HEK293 (cell line): ENCODE results near the gene TANGO2.

ENCODE experiments used
- FEZF1 ChIP-seq: fragments of 450-650 bp; formaldehyde crosslinking; IDR thresholded peaks from 2 replicates; pipeline ENCODE4 v1.5.1; 2016; ENCODE audit warnings: missing biosample characterization, missing genetic modification characterization
- PBX3 ChIP-seq: sonication (generic); formaldehyde crosslinking; IDR thresholded peaks from 2 replicates; pipeline ENCODE4 v1.8.1; 2022; ENCODE audit warnings: mild to moderate bottlenecking, moderate library complexity, missing genetic modification reagents
- RBAK ChIP-seq: fragments of 450-650 bp; formaldehyde crosslinking; IDR thresholded peaks from 2 replicates; pipeline ENCODE4 v1.5.1; 2016; ENCODE audit warnings: missing biosample characterization, missing genetic modification characterization
- REPIN1 ChIP-seq: fragments of 450-650 bp; formaldehyde crosslinking; IDR thresholded peaks from 2 replicates; pipeline ENCODE4 v1.5.1; 2017; ENCODE audit warnings: missing biosample characterization, missing genetic modification characterization, low read depth
- SCRT2 ChIP-seq: fragments of 450-650 bp; formaldehyde crosslinking; IDR thresholded peaks from 2 replicates; pipeline ENCODE4 v1.5.1; 2016; ENCODE audit warnings: missing biosample characterization, missing genetic modification characterization
- YY2 ChIP-seq: fragments of 450-650 bp; formaldehyde crosslinking; IDR thresholded peaks from 2 replicates; pipeline ENCODE4 v1.5.1; 2016; ENCODE audit warnings: missing biosample characterization, missing genetic modification characterization
- ZBTB20 ChIP-seq: fragments of 450-650 bp; formaldehyde crosslinking; IDR thresholded peaks from 2 replicates; pipeline ENCODE4 v1.5.1; 2016; ENCODE audit warnings: missing biosample characterization, missing genetic modification characterization
- ZBTB21 ChIP-seq: fragments of 450-650 bp; formaldehyde crosslinking; IDR thresholded peaks from 2 replicates; pipeline ENCODE4 v1.5.1; 2017; ENCODE audit warnings: missing biosample characterization, missing genetic modification characterization
- ZBTB48 ChIP-seq: fragments of 450-650 bp; formaldehyde crosslinking; IDR thresholded peaks from 2 replicates; pipeline ENCODE4 v1.5.1; 2016; ENCODE audit warnings: missing biosample characterization, missing genetic modification characterization
- ZNF114 ChIP-seq: fragments of 450-650 bp; formaldehyde crosslinking; IDR thresholded peaks from 2 replicates; pipeline ENCODE4 v1.5.0; 2017; ENCODE audit warnings: missing biosample characterization, missing genetic modification characterization
- ZNF174 ChIP-seq: fragments of 450-650 bp; formaldehyde crosslinking; IDR thresholded peaks from 2 replicates; pipeline ENCODE4 v1.5.0; 2017; ENCODE audit warnings: missing biosample characterization, mild to moderate bottlenecking, missing genetic modification characterization
- ZNF202 ChIP-seq: fragments of 450-650 bp; formaldehyde crosslinking; IDR thresholded peaks from 2 replicates; pipeline ENCODE4 v1.5.1; 2016; ENCODE audit warnings: missing biosample characterization, missing genetic modification characterization, borderline replicate concordance
- ZNF211 ChIP-seq: fragments of 450-650 bp; formaldehyde crosslinking; IDR thresholded peaks from 2 replicates; pipeline ENCODE4 v1.5.1; 2016; ENCODE audit warnings: low read depth, missing biosample characterization, missing genetic modification characterization
- ZNF223 ChIP-seq: fragments of 450-650 bp; formaldehyde crosslinking; IDR thresholded peaks from 2 replicates; pipeline ENCODE4 v1.5.1; 2016; ENCODE audit warnings: missing biosample characterization, missing genetic modification characterization
- ZNF239 ChIP-seq: fragments of 450-650 bp; formaldehyde crosslinking; IDR thresholded peaks from 2 replicates; pipeline ENCODE4 v1.5.1; 2016; ENCODE audit warnings: missing biosample characterization, missing genetic modification characterization
- ZNF274 ChIP-seq, 2 experiments: fragments of 200-500 bp in 1 of 2; fragments of 450-650 bp in 1 of 2; sonication (Bioruptor generic) in 1 of 2; formaldehyde crosslinking in 1 of 2; IDR thresholded peaks; 2 replicates each; pipeline versions ENCODE4 v1.5.1 to v1.6.1; 2014 to 2016; ENCODE audit warnings: borderline replicate concordance in 1 of 2, inconsistent platforms in 1 of 2, low read length in 1 of 2, missing biosample characterization in 1 of 2, missing genetic modification characterization in 1 of 2
- ZNF280D ChIP-seq: fragments of 450-650 bp; formaldehyde crosslinking; IDR thresholded peaks from 2 replicates; pipeline ENCODE4 v1.5.1; 2016; ENCODE audit warnings: missing biosample characterization, missing genetic modification characterization
- ZNF362 ChIP-seq: fragments of 450-650 bp; formaldehyde crosslinking; IDR thresholded peaks from 2 replicates; pipeline ENCODE4 v1.5.1; 2016; ENCODE audit warnings: missing biosample characterization, missing genetic modification characterization
- ZNF600 ChIP-seq: fragments of 450-650 bp; formaldehyde crosslinking; IDR thresholded peaks from 2 replicates; pipeline ENCODE4 v1.5.1; 2016; ENCODE audit warnings: missing biosample characterization, missing genetic modification characterization
- ZNF624 ChIP-seq: fragments of 450-650 bp; formaldehyde crosslinking; IDR thresholded peaks from 2 replicates; pipeline ENCODE4 v1.5.1; 2017; ENCODE audit warnings: missing biosample characterization, missing genetic modification characterization
- ZNF660 ChIP-seq: fragments of 450-650 bp; IDR thresholded peaks from 2 replicates; pipeline ENCODE4 v1.5.1; 2018; ENCODE audit warnings: missing biosample characterization, mild to moderate bottlenecking, missing genetic modification characterization
- ZNF677 ChIP-seq: fragments of 450-650 bp; IDR thresholded peaks from 2 replicates; pipeline ENCODE4 v1.5.0; 2018; ENCODE audit warnings: missing biosample characterization, mild to moderate bottlenecking, missing genetic modification characterization, moderate library complexity
- ZNF692 ChIP-seq: fragments of 450-650 bp; formaldehyde crosslinking; IDR thresholded peaks from 2 replicates; pipeline ENCODE4 v1.5.1; 2016; ENCODE audit warnings: missing biosample characterization, missing genetic modification characterization
- ZNF776 ChIP-seq: fragments of 450-650 bp; formaldehyde crosslinking; IDR thresholded peaks from 2 replicates; pipeline ENCODE4 v1.5.0; 2017; ENCODE audit warnings: missing biosample characterization, missing genetic modification characterization, borderline replicate concordance
- ZXDB ChIP-seq: fragments of 450-650 bp; formaldehyde crosslinking; IDR thresholded peaks from 2 replicates; pipeline ENCODE4 v1.5.1; 2016; ENCODE audit warnings: missing biosample characterization, missing genetic modification characterization
- TF ChIP-seq, protein P1 (sequence below): fragments of 450-650 bp; formaldehyde crosslinking; IDR thresholded peaks from 2 replicates; pipeline ENCODE4 v1.5.1; 2016; ENCODE audit warnings: missing biosample characterization, missing genetic modification characterization
- TF ChIP-seq, protein P2 (sequence below): fragments of 450-650 bp; formaldehyde crosslinking; IDR thresholded peaks from 2 replicates; pipeline ENCODE4 v1.5.0; 2017; ENCODE audit warnings: missing biosample characterization, missing genetic modification characterization, borderline replicate concordance
- TF ChIP-seq, protein P3 (sequence below): fragments of 450-650 bp; formaldehyde crosslinking; IDR thresholded peaks from 2 replicates; pipeline ENCODE4 v1.5.1; 2016; ENCODE audit warnings: missing biosample characterization, missing genetic modification characterization, low read depth

Gene TANGO2

GRCh38 chr22:19974935-19975706 lies 45.8 kb upstream of the TANGO2 start (continued):
- no peak for TF ChIP-seq ZNF202
- TF ChIP-seq, protein P1, sequence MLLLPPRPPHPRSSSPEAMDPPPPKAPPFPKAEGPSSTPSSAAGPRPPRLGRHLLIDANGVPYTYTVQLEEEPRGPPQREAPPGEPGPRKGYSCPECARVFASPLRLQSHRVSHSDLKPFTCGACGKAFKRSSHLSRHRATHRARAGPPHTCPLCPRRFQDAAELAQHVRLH (tag by site-specific recombination), result no peak
- no peak for TF ChIP-seq ZBTB20 (tag by site-specific recombination)
- TF ChIP-seq ZNF776 (tag by site-specific recombination), result no peak
- no peak for TF ChIP-seq ZNF174 (tag by site-specific recombination)
- no peak for TF ChIP-seq SCRT2 (tag by site-specific recombination)
- TF ChIP-seq, protein P2, sequence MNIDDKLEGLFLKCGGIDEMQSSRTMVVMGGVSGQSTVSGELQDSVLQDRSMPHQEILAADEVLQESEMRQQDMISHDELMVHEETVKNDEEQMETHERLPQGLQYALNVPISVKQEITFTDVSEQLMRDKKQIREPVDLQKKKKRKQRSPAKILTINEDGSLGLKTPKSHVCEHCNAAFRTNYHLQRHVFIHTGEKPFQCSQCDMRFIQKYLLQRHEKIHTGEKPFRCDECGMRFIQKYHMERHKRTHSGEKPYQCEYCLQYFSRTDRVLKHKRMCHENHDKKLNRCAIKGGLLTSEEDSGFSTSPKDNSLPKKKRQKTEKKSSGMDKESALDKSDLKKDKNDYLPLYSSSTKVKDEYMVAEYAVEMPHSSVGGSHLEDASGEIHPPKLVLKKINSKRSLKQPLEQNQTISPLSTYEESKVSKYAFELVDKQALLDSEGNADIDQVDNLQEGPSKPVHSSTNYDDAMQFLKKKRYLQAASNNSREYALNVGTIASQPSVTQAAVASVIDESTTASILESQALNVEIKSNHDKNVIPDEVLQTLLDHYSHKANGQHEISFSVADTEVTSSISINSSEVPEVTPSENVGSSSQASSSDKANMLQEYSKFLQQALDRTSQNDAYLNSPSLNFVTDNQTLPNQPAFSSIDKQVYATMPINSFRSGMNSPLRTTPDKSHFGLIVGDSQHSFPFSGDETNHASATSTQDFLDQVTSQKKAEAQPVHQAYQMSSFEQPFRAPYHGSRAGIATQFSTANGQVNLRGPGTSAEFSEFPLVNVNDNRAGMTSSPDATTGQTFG (tag by site-specific recombination), result no peak
- TF ChIP-seq ZXDB (tag by site-specific recombination), result no peak
- no peak for TF ChIP-seq ZNF280D (tag by site-specific recombination)
- TF ChIP-seq ZNF624 (tag by site-specific recombination), result no peak
- TF ChIP-seq ZNF239 (tag by site-specific recombination), result no peak
- TF ChIP-seq ZBTB48 (tag by site-specific recombination), result peak; percentile 59
- TF ChIP-seq ZNF114 (tag by site-specific recombination), result no peak
- no peak for TF ChIP-seq REPIN1 (tag by site-specific recombination)
- TF ChIP-seq ZNF677 (tag by site-specific recombination), result no peak
- no peak for TF ChIP-seq ZNF211 (tag by site-specific recombination)
- no peak for TF ChIP-seq ZNF660
- TF ChIP-seq ZNF223 (tag by site-specific recombination), result no peak
- no peak for TF ChIP-seq ZNF692 (tag by site-specific recombination)
- no peak for TF ChIP-seq YY2 (tag by site-specific recombination)
- no peak for TF ChIP-seq RBAK (tag by site-specific recombination)
- no peak for TF ChIP-seq PBX3
- TF ChIP-seq FEZF1 (tag by site-specific recombination), result no peak
- no peak for TF ChIP-seq ZNF274 (IDR thresholded peaks at IDR 0.05; ENCODE audit: low read length)
- no peak for TF ChIP-seq ZNF274 (tag by site-specific recombination; IDR thresholded peaks at IDR 0.05; ENCODE audit: borderline replicate concordance)
- no peak for TF ChIP-seq ZBTB21 (tag by site-specific recombination)
- TF ChIP-seq ZNF600, result peak; percentile 89
- TF ChIP-seq, protein P3, sequence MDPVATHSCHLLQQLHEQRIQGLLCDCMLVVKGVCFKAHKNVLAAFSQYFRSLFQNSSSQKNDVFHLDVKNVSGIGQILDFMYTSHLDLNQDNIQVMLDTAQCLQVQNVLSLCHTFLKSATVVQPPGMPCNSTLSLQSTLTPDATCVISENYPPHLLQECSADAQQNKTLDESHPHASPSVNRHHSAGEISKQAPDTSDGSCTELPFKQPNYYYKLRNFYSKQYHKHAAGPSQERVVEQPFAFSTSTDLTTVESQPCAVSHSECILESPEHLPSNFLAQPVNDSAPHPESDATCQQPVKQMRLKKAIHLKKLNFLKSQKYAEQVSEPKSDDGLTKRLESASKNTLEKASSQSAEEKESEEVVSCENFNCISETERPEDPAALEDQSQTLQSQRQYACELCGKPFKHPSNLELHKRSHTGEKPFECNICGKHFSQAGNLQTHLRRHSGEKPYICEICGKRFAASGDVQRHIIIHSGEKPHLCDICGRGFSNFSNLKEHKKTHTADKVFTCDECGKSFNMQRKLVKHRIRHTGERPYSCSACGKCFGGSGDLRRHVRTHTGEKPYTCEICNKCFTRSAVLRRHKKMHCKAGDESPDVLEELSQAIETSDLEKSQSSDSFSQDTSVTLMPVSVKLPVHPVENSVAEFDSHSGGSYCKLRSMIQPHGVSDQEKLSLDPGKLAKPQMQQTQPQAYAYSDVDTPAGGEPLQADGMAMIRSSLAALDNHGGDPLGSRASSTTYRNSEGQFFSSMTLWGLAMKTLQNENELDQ, result no peak
- no peak for TF ChIP-seq ZNF362 (tag by site-specific recombination)
